ENCODE results near the gene IMP3.

- TF ChIP-seq CTCF (IDR thresholded peaks at IDR 0.05): no peak
- TF ChIP-seq POLR2AphosphoS5 (IDR thresholded peaks at IDR 0.05): no peak
Measured at GRCh38 chr15:75674366-75674765, 34.3 kb upstream of the IMP3 start.
